NOMO-1 treated with dmso at 0.1 percent for 144 hours (cell line): ENCODE results near the gene CMTM4.
"Not testable (repeated sequence)": the region's sequence is repeated elsewhere in the genome, so short reads cannot be mapped to it uniquely, and the experiment has no call there.

Experiments
- DNase-seq: peaks from one replicate; lab custom pipeline; 2025; ENCODE audit not compliant: unreplicated experiment; lab: John Stamatoyannopoulos, UW

The CMTM4 gene

DNA sequence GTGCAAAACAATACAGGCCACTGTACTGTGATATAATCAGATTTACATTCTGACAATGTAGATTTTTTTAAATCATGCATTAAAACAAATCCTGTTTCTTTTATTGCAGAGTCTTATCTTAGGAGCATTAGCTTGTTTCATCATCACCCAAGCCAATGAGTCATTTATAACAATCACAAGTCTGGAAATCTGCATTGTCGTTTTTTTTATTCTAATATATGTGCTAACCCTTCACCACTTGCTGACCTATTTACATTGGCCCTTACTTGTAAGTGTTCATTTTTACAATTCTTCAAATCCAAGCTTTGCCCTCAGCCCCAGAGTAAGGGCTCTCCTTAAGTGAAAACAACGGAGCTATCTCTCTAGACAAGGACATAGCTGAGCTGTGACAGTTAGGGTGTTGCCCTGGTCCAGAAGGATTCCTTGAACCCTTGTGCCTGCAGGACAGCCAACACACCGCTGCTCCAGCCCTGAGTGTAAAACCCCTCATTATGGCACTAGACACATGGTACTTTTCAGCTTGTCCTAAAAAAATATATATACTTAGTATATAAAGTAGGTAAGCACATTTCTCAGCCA lies 126.6 kb downstream of the CMTM4 start:
- DNase-seq: no peak

DNA sequence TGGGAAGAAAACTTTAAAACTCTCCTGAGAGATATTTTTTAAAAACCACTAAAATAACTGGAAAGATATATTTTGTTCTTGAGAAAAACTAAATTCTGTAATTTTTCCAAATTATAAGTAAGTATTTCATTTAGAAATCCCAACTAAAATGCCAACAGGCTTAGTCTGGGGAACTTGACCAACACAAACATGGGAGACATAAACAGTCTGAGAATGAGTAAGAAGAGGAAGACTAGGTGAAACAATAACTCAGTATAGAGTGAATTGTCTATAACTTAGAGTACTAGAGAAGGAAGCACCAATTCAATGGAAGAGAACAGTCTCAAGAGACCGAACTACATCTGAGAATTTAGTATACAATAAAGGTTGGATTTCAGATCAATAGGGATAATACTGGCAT lies 127.4 kb downstream of the CMTM4 start:
- no peak for DNase-seq

DNA sequence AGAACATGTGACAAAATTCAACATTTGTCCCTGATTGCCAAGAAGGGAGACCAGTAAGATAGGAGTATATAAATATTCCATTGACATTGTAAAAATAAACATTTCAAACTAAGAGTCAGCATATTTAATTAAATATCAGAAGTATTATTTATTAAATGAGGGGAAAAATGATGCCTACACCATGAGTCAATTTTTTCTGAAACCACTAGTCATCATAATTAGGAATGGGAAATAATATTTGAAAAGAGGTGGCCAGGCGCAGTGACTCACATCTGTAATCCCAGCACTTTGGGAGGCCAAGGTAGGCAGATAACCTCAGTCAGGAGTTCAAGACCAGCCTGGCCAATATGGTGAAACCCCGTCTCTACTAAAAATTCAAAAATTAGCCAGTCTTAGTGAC lies 128.2 kb downstream of the CMTM4 start:
- DNase-seq: no peak

DNA sequence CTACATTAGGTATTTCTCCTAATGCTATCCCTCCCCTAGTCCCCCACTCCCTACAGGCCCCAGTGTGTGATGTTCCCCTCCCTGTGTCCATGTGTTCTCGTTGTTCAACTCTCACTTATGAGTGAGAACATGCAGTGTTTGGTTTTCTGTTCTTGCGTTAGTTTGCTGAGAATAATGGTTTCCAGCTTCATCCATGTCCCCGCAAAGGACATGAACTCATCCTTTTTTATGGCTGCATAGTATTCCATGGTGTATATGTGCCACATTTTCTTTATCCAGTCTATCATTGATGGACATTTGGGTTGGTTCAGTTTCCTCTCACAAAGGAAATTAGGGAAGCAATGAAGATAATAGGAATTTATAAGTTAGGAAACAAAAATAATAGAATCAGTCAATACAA lies 129.3 kb downstream of the CMTM4 start:
- DNase-seq: not testable (repeated sequence)

DNA sequence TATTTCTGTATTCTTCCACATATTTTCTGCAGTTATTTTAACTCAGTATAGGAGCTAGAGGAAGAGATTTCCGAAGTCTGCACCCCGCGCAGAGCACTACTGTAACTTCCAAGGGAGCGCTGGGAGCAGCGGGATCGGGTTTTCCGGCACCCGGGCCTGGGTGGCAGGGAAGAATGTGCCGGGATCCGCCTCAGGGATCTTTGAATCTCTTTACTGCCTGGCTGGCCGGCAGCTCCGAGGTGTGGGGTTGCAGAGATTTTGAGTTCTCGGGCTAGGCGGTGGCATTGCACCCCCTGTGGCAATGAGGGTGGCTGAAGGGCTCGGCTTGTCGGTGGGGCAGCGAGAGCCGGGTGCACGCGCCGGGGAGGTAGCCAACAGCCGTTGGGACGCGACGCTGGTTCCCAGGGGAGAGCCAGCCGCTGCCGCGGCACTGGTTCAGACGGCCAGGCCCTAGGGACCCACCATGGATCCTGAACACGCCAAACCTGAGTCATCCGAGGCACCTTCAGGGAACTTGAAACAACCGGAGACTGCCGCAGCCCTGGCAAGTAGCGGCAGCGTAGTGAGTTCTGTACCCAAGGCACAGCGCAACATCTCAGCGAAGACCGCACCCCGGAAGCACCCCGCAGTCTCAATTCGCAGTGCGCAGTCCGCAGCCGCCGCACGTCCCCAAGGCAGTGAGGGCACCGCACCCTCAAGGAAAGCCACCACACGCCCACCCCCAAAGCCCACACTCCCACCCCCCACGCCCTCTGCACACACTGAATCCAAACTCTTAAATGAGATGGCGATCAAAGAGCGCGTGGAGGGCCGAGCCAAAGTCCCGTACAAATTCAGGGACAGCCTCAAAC lies 130.3 kb downstream of the CMTM4 start, which contains the start of gene CMTM1:
CMTM1 (plus strand) TSS at position 389 of the 851 bp plus-strand sequence; CDS start at position 464, 75 bp downstream.
- DNase-seq: no peak
